Measurements from ENCODE around the gene CCDC171.
"Not testable (repeated sequence)": the region's sequence is repeated elsewhere in the genome, so short reads cannot be mapped to it uniquely, and the experiment has no call there.

GRCh38 chr9:15600666-15601330 lies 48.0 kb downstream of the CCDC171 start:
- TF ChIP-seq CTCF (IDR thresholded peaks at IDR 0.05; ENCODE audit: low read depth, low read length, missing input control); MAX (IDR thresholded peaks at IDR 0.05); FOXA1 (IDR thresholded peaks at IDR 0.05): not testable (repeated sequence)

All from liver (tissue), 2 donors.